ENCODE results near the gene CHPF2.
A peak's percentile ranks its signal among the peaks of the same experiment; 100 is the strongest.

The CHPF2 gene, protein sequence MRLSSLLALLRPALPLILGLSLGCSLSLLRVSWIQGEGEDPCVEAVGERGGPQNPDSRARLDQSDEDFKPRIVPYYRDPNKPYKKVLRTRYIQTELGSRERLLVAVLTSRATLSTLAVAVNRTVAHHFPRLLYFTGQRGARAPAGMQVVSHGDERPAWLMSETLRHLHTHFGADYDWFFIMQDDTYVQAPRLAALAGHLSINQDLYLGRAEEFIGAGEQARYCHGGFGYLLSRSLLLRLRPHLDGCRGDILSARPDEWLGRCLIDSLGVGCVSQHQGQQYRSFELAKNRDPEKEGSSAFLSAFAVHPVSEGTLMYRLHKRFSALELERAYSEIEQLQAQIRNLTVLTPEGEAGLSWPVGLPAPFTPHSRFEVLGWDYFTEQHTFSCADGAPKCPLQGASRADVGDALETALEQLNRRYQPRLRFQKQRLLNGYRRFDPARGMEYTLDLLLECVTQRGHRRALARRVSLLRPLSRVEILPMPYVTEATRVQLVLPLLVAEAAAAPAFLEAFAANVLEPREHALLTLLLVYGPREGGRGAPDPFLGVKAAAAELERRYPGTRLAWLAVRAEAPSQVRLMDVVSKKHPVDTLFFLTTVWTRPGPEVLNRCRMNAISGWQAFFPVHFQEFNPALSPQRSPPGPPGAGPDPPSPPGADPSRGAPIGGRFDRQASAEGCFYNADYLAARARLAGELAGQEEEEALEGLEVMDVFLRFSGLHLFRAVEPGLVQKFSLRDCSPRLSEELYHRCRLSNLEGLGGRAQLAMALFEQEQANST

DNA sequence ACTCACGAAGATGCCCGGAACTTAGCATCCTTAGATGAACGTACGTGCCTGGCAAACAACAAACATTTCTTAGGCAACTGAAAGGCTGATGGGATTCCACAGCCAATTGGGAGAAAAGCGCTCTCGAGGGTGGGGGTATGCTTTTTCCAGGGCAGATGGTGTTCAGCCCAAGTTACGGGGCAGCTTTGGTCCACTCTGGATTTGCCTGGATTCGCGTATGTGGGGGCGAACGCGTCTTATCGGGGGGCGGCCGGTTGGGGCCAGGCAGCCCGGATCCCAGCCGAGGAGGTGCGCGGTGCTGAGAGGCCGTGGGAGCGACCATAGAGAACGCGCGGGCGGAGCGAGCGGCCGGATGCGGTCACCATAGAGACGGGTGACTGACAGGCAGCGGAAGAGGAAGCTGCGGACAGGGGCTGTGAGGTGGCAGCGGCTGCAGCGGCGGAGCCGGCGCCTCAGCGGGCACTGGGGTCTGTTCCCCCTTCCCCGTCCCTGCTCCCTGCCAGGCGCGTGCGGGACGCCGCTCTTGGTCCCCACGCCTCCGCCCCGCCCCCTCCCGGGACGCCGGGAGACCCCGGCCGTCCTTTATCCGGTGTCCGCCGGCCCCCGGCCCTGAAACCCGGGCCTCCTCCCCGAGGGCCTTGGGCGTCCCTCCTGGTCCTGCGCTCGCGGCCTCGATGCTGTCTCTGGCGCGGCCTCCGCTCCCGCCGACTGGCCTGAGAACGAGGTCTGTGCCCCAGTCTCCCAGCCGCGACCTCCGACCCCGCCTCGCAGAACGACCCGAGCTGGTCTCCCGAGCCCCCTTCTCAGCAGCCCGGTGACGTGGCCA lies at the start of gene CHPF2:
TSS of gene CHPF2 (plus strand) at position 393 of the 826 bp plus-strand sequence. CDS start 1,529 bp downstream, outside the sequence.
- DNase-seq: no peak

DNA sequence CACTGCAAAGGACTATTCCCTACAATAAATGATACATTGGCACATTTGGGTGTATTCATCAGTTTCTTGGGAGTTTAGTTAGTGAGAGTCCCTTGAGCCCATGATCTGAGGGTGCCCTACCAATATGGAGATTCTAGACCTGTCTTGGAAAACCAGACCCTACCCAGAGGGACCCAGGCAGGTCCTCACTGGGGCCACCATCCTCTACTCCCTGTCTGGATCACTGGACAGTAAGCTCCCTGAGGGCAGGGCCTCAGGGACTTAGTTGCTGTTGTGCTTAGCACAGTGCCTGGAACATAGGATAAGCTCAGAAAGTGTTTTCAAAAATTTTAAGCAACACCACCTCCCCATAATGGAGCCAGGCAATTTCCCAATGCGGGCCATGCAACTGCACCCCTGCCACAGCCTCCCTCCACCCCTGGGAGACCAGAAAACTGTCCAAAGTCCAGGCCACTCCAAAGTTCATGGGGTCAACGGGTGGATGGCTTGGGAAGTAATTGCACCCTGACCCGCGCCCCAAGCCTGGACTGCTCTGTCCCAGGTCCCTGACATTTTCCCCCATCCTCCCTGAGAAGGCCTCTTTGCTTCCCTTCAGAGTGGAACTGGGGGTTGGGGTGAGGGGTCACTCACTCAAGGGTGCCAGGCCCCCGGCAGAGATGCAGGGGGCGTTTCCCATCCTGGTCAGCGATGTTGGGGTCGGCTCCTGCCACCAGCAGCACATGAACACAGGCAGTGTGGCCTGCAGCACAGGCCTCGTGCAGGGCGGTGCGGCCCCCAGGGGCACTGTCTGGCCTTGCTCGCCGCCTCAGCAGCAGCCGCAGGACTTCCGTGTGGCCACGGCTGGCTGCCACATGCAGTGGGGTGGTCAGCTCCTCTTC lies 46.3 kb upstream of the CHPF2 start:
- no peak for DNase-seq

DNA sequence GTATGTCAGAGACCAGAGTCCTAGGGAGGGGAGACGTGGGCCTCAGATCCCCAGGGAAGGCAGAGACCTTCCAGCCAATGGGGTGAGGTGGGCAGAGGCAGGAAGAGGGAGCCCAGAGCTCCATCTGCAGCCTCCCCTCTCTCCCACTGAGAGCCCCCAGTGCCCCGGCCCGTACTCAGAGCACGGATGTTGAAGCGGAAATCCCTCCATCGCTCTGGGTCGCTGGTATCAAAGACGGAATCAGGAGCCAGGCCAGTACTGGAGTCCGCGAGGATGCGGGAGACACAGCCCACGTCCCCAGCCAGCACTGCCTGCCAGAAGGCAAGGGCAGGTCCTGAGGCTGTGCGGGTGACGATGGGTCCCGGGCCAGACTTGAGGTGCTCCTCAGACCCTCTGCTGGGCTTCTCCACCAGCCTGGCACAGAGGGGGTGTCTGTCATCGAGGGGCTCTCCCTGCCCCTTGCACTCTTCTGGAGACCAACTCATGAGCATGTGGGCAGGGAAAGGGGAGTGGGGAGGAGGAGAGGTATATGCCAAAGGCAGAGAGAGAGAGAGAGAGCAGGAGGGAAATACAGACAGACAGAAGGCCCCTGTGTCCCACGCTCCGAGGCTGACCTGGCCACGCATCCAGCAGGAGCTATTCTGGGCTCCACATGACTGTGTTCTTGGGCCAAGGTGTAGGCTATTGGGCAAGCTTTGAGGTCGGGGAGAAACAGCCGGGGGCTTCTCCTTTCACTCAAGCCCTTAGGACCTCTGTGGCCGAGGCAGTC lies 45.5 kb upstream of the CHPF2 start, which contains the start of gene ASB10:
TSS of gene ASB10 (minus strand) at position 611 of the 769 bp plus-strand sequence. CDS start at position 491, 120 bp downstream.
- DNase-seq: no peak

DNA sequence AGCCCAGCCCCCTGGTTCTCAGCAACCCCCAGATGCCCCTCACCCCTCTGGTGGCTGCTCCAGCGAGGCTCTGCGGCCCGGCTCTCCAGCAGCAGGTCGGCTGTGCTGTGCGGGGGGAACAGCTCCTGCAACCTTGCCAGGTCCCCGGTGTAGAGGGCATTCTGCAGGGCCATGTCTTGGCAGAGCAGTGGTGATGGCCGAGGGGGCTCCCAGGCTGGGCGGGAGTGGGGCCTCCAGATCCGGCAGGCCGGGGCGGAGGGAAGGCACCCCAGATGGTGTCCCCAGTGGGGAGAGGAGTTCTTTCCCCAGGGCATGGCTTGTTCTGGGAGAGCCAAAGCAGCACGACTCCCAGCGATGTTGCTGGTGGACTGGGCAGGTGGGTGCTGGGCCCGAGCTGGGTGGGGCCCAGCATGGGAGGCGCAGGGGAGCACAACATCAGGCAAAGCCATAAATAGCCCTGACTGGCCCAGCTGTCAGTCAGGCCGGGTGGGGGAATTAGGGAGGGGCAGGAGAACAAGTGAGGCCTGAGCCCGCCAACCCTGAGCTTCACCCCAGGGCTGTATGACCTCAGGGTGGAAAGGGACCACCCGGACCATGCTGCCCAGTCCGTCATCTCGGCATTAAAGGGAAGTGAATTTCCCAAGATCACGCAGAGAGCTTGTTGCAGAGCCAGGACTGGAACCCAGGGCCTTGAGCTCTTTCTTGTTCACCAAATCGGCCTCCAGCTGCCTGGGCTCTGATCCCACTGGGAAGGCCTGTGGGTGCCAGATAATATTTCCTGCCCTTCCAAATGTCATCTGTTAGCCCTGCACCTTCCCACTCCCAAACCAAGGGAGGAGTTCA lies 44.7 kb upstream of the CHPF2 start:
- DNase-seq: no peak

DNA sequence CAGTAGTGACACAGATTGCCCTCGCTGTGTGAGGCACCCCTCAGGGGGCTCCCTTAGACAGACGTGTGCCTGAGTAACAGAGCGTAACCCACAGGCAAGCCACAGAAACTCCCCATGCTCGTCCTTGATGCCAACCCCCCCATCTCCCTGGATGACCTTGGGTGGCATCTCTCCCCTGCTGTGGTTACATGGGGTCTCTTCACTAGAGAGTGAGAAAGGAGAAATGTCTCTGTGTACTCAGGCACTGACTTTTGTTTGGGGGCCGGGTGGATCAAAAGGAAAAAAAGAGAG lies 44.1 kb upstream of the CHPF2 start:
- no peak for DNase-seq

DNA sequence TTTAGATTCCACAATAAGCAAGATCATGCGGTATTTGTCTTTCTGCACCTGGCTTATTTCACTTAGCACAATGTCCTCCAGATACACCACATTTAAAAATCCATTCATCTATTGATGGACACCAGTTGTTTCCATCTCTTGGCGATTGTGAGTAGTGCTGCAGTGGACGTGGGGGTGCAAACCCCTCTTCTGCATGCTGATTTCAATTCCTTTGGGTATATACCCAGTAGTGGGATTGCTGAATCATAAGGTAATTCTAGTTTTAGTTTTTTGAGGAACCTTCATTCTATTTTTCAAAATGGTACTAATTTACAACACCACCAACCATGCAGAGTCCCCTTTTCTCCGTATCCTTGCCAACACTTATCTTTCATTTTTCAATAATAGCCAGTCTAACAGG lies 43.2 kb upstream of the CHPF2 start:
- DNase-seq: no peak

DNA sequence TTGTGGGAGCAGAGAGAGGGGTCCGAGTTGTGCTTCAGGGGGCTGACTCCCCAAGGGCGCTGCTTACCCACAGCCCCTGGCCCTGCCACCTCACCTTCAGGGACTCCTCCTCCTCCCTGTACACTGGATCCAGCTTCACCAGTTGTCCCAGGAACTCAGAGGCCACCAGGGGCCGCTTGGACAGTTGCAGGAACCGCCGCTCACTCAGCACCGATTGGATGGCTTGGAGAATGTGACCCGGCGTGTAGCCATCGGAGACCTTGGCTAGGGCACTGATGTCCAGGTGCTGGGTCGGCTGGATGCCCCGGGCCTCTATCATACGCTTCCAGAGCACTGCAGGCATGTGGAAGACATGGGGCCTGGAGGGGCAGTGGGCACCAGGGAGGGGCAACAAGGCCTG lies 40.7 kb upstream of the CHPF2 start:
- no peak for DNase-seq

DNA sequence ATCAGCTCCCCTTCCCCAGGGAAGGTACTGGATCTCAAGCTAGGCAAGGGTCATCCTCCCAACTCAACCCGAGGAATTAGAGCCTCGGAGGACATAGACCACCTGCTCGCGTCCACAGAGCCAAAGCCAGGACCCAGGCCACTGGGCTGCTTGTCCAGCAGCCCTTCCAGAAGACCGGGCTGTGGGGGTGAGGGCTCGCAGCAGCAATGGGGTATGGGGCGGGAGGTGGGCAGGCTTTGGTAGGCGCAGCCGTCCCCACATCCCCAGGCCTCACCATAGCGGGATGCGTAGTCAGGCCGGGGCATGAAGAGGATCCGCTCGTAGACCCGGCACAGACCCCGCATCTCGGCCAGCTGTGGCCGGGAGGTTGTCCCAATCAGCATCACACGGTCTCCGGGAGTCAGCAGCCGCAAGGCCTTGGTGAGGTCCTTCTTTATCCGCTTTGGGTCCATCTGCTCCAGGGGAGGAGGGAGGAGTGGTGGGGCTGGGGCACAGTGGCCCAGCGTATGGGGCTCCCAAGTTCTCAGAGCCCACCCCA lies 40.2 kb upstream of the CHPF2 start:
- no peak for DNase-seq

DNA sequence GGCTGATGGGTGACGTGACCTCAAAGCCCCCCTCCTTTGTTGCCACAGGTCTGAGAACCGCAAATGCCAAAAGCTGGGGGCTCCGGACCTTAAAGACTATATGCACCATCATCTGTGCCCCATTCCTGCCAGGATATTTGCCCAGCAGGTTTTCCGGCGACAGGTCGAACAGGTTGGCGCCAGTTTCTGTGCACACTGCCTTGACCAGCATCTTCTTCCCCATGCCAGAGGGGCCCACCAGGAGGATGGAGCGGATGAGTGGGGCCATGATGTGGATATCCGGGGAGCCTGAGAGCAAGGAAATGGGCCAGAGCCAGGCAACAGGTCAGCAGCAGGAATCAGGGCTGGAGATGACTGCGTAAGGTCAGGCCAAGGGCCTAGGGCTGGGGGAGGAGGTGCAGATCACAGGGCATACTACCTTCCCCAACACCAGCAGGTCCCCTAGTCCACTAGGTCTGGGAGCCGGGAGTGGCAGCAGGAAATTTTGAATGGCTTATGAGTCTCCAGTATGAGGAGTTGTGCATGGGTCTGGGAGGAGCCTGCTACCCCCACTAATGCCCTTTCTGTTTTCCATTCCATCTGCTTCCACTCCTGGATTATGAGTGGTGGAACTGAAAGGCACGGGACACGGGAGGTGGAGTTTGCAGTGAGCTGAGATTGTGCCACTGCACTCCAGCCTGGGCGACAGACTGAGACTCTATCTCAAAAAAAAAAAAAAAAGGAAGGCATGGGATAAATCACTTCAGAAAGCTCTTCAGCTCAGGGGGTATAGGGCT lies 38.9 kb upstream of the CHPF2 start:
- DNase-seq: no peak

DNA sequence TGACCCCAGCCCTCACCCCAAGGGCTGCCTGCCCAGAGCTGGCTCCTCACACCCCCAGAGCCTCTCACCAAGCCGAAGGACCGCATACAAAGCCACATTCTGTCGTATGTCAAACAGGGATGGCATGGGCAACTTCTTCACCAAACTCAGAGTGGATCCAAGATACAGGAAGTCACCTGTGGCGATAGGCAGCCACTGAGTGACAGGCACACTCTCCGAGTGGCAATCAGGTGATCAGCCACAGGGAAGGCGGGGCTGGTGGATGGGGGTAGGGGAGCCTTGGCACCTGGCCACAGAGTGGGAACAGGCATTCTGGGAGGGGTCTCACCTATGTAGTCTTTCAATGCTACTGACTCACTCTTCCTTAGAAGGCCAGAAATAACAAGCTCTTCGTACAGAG lies 38.1 kb upstream of the CHPF2 start:
- no peak for DNase-seq

DNA sequence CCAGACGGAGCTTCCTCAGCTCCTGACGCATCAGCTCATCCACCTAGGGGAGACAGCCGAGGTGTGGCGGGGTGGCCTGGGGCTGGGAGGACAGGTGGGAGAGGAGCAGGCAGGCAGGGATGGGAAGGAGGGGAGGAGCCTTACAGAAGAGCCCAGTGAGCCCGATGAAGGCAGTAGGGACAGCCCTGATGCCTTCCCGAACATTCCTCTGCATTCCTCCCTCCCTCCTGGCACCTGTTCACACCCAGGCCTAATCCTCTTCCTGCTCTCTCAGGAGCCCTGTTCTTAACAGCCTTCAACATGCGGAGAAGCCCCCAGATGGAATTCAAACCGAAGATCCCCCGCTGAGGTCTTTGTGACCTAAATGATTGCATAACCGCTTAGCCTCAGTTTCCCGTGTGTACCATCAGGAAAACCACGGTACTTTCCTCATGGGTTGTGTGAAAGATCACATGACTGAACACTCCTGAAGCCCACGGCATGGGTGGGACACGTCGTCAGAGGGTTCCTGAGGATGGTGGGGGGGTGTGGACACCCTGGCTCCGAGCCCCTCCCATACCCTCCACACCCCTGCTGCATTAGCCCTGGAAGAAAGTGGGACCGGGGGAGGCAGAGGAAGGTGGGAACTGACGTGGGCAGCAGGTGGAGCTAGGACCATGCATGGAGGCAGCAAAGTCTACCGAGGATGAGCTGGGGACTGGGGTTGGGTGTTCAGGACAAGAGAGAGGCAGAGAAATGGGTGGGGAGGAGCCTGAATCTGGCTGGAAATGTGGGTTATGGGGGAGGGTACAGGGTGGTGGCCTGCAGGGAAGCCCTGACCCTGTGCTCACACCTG lies 36.5 kb upstream of the CHPF2 start:
- DNase-seq: no peak

DNA sequence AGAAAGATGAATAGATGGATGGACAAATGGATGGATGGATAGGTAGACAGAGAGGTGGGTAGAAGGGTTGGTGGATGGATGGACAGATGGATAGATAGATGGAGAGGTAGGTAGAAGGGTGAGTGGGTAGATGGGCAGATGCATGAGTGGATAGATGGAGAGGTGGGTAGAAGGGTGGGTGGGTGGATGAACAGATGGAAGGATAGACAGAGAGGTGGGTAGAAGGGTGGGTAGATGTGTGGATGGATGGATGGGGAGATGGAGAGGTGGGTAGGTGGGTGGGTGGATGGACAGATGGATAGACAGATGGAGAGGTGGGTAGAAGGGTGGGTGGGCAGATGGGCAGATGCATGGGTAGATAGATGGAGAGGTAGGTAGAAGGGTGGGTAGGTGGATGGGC lies 34.4 kb upstream of the CHPF2 start:
- no peak for DNase-seq

DNA sequence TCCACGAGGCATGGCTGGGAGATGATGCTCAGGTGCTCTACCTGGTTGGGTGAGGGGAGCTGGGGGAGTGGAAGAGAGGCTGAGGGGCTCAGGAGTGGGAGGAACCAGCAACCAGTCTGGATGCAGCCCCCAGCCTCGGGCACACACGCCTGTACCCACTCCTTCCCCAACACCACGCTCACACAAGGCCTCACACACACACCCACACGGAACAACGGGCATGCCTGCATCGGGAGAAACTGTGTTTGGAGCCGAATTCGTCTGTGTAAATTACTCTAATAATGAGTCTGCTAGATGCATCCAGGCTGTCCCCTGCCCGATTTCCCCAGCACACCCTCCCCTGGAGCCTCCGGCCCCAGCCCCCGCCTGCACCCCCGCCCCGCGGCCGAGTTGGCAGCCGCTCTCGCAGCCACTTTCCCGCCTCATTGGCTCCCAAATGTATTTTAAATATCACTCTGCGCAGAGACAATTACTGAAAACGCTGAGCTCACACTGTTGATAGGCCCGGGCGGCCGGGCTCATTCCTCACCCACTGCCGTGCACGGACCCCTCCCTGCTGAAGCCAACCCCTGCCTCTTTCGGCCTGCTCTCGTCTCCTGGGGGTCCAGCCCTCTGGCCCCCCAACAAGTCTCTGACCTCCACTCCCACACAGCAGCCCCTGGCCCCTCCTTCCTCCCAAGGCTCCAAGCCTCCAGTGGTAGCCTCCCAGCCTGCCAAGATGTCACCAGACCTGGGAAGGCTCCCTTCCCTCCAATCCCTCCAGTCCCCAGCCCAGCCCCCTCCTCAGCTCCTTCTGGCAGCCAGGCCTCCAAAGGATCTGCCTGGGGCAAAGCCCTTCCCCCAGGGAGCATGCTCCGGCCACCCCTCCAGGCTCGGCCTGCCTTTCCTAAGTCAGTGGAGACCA lies 33.1 kb upstream of the CHPF2 start:
- DNase-seq: peak; percentile 19

DNA sequence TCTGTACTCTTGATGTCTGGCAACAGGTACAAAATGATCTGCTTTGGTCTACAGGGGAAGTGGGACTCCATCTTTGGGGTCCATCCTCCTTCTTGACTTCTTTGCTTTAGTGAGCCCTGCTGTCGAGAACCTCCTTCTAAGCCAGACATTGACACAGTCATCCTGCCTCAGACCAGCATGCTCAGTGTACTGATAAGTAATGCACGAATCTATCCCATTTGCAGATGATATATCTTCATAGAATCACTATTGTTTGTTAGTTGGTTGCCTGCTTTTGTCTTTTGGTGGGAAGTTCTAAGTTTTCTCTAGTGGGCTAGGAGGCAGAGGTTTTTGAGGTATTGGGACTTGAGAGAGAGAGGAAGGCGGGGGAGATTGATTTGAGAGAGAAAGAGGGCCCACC lies 30.9 kb upstream of the CHPF2 start:
- DNase-seq: no peak

DNA sequence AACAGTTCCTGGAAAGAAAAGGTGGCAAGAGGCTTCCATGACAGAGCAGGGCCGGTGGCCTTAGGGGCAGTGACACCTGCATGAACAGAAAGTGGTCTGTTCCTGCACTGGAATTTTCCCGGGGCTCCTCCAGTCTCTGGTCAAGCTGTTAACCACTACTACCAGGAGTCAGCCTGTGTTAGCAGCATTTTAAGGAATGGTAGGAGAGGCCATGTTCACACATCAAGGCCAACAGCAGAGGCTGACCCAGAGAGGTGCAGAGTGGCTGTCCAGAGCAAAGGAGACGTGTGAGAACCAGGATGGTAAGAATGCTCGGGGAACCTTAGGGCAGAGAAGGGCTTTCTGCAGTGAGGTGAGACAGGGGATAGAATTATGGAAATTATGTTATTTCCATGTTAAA lies 30.5 kb upstream of the CHPF2 start:
- DNase-seq: no peak

DNA sequence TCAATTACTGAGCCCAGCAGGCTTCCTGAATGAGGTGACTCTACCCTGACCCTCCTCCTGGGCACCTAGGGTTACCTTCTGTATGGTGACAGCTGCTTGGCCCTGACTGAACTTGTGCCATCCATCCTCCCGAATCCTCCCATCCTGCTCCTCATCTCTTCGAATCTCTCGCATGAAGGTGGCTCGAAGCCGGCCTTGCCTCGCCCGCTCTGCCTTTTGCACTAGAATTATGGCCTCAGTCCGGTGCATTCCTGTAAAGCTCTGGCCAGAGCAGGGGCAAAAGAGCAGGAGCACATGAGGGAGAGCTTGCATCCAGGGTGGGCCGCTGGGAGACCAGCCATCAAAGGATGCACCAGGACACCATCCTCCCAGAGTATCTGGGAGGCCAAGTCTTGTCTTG lies 29.4 kb upstream of the CHPF2 start:
- no peak for DNase-seq

DNA sequence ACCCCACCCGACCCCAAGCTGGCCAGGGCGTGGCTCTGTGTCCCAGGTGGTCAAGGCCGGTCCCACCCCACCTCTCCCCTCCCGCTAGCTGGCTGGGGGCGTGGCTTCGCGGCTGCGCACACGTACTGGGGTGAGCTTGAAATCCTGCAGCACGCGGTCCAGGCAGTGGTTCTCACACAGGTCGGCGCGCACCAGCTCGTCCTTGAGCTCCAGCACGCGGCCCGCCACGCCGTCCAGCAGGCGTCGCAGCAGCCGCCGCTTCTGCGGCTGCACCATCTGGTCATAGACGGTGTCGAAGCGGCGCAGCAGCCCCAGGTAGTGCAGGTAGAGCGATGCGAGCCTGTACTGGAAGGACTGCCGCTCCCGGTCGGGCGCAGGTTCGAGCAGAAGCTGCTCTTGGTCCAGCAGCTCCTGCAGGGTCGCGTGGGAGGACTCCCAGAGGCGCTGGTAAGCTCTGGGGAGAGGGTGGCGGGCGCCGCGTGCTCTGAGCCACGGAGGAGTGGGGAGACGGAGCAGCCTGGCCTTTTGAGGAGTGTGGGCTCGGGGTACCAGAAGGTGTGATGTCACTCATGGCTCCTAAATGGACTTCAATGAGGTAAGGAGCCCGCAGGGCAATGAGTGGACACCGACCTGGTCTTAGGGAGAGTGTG lies 27.8 kb upstream of the CHPF2 start:
- DNase-seq: no peak
